Liver (tissue), 9 donors: Measurements from ENCODE around the gene UGCG. TPM values are rescaled to one million over a fixed set of nuclear protein-coding genes. Genes with fewer than 3 reads are reported as not detected.
"Not testable (repeated sequence)": the region's sequence is repeated elsewhere in the genome, so short reads cannot be mapped to it uniquely, and the experiment has no call there.

Source experiments
- DNase-seq: peaks from one replicate; pipeline ENCODE4 v3.0.0-alpha.2; 2017; ENCODE audit warnings: low spot score
- H3K27ac ChIP-seq, 2 donors: one replicate each; pipeline ENCODE4 v1.7.0; 2013; ENCODE audit warnings: inconsistent platforms in 2 of 2, low read length in 2 of 2, control low read depth in 1 of 2, low read depth in 1 of 2, mild to moderate bottlenecking in 1 of 2
- H3K27me3 ChIP-seq, 4 donors: one replicate each; pipeline versions ENCODE4 v1.6.1 to v1.7.0; 2013; ENCODE audit warnings: low read length in 3 of 4, inconsistent platforms in 1 of 4, mild to moderate bottlenecking in 1 of 4, moderate library complexity in 1 of 4; ENCODE audit not compliant: control insufficient read depth in 4 of 4, insufficient read depth in 4 of 4
- H3K36me3 ChIP-seq, 4 donors: one replicate each; pipeline versions ENCODE4 v1.6.1 to v1.7.0; 2013; ENCODE audit warnings: low read length in 3 of 4, mild to moderate bottlenecking in 3 of 4, low read depth in 1 of 4, moderate library complexity in 1 of 4; ENCODE audit not compliant: control insufficient read depth in 4 of 4, insufficient read depth in 3 of 4
- H3K4me1 ChIP-seq, 4 donors: one replicate each; pipeline versions ENCODE4 v1.6.1 to v1.7.0; 2013; ENCODE audit warnings: low read length in 3 of 4, mild to moderate bottlenecking in 3 of 4, moderate library complexity in 1 of 4; ENCODE audit not compliant: control insufficient read depth in 4 of 4, insufficient read depth in 4 of 4
- H3K4me3 ChIP-seq, 3 donors: one replicate each; pipeline versions ENCODE4 v1.6.1 to v1.7.0; 2013; ENCODE audit warnings: low read length in 3 of 3, control low read depth in 1 of 3, low read depth in 1 of 3, mild to moderate bottlenecking in 1 of 3
- H3K9ac ChIP-seq, 2 donors: one replicate each; pipeline ENCODE4 v1.7.0; 2013; ENCODE audit warnings: low read length in 2 of 2, mild to moderate bottlenecking in 2 of 2, moderate library complexity in 2 of 2, control low read depth in 1 of 2, low read depth in 1 of 2
- H3K9me3 ChIP-seq, 4 donors: one replicate each; pipeline versions ENCODE4 v1.6.1 to v1.7.0; 2013; ENCODE audit warnings: low read length in 3 of 4; ENCODE audit not compliant: control insufficient read depth in 4 of 4
- EGR1 ChIP-seq, 2 donors: IDR thresholded peaks; 2 replicates each; pipeline ENCODE4 v1.6.1; 2016 to 2018; ENCODE audit warnings: antibody characterized with exemption in 2 of 2, low read depth in 2 of 2
- FOXA1 ChIP-seq: IDR thresholded peaks from 2 replicates; pipeline ENCODE4 v1.6.1; 2016; ENCODE audit warnings: antibody characterized with exemption
- FOXA2 ChIP-seq: IDR thresholded peaks from 2 replicates; pipeline ENCODE4 v1.6.1; 2016; ENCODE audit warnings: antibody characterized with exemption
- GABPA ChIP-seq, 2 donors: IDR thresholded peaks in 1 of 2; conservative IDR thresholded peaks in 1 of 2; 2 replicates each; pipeline ENCODE4 v1.6.1; 2016; ENCODE audit warnings: antibody characterized with exemption in 2 of 2, mild to moderate bottlenecking in 1 of 2, moderate library complexity in 1 of 2
- HNF4A ChIP-seq, 2 donors: conservative IDR thresholded peaks; 2 replicates each; pipeline ENCODE4 v1.6.1; 2016; ENCODE audit warnings: antibody characterized with exemption in 2 of 2, mild to moderate bottlenecking in 2 of 2
- HNF4G ChIP-seq: IDR thresholded peaks from 2 replicates; pipeline ENCODE4 v1.6.1; 2016; ENCODE audit warnings: antibody characterized with exemption
- JUND ChIP-seq, 2 donors: IDR thresholded peaks; 2 replicates each; pipeline ENCODE4 v1.6.1; 2016; ENCODE audit warnings: antibody characterized with exemption in 2 of 2
- NR2F2 ChIP-seq: IDR thresholded peaks from 2 replicates; pipeline ENCODE4 v1.6.1; 2016; ENCODE audit warnings: antibody characterized with exemption
- RAD21 ChIP-seq, 2 donors: IDR thresholded peaks; 2 replicates each; pipeline ENCODE4 v1.6.1; 2016; ENCODE audit warnings: antibody characterized with exemption in 2 of 2, mild to moderate bottlenecking in 2 of 2
- RXRA ChIP-seq, 2 donors: IDR thresholded peaks; 2 replicates each; pipeline ENCODE4 v1.6.1; 2017 to 2018; ENCODE audit warnings: antibody characterized with exemption in 2 of 2, mild to moderate bottlenecking in 1 of 2
- SP1 ChIP-seq: IDR thresholded peaks from 2 replicates; pipeline ENCODE4 v1.6.1; 2018; ENCODE audit warnings: antibody characterized with exemption, mild to moderate bottlenecking
- TAF1 ChIP-seq: conservative IDR thresholded peaks from 2 replicates; pipeline ENCODE4 v1.6.1; 2016; ENCODE audit warnings: antibody characterized with exemption, mild to moderate bottlenecking
- YY1 ChIP-seq: IDR thresholded peaks from 2 replicates; pipeline ENCODE4 v1.6.1; 2016; ENCODE audit warnings: antibody characterized with exemption, mild to moderate bottlenecking
- WGBS: extraction: QIAGEN DNeasy Blood & Tissue Kit; methylation state at CpG from one replicate; pipeline ENCODE4 v1.1.7; 2013; 5-methylcytosine and 5-hydroxymethylcytosine counted together
- polyA plus RNA-seq, 2 donors: library from polyadenylated mRNA; stranded (reverse) in 1 of 2; unstranded in 1 of 2; fragments of 200-250 nt in 1 of 2; fragments of >200 nt in 1 of 2; fragmentation: Nextera tagmentation in 1 of 2; extraction: Ambion mirVana in 1 of 2; gene quantifications; one replicate each; pipeline versions ENCODE4 v1.2.1 to v1.2.3, GENCODE V29; 2013 to 2015
- total RNA-seq, 2 donors: library from RNA; depleted of rRNA; stranded (reverse); fragments of >200 nt; gene quantifications; one replicate each; pipeline ENCODE4 v1.2.3, GENCODE V29; 2014
- TF ChIP-seq, protein P1 (sequence below): IDR thresholded peaks from 2 replicates; pipeline ENCODE4 v1.6.1; 2016; ENCODE audit warnings: antibody characterized with exemption
- TF ChIP-seq, protein P2 (sequence below): IDR thresholded peaks from 2 replicates; pipeline ENCODE4 v1.6.1; 2016; ENCODE audit warnings: antibody characterized with exemption
- TF ChIP-seq, protein P3 (sequence below): IDR thresholded peaks from 2 replicates; pipeline ENCODE4 v1.6.1; 2016; ENCODE audit warnings: antibody characterized with exemption, mild to moderate bottlenecking
- TF ChIP-seq, protein P4 (sequence below): IDR thresholded peaks from 2 replicates; pipeline ENCODE4 v1.6.1; 2016; ENCODE audit warnings: antibody characterized with exemption
- donor health status: healthy.
- donor health status: healthy.
- donor health status: healthy.
- donor health status: healthy.
- donor health status: healthy.

Gene UGCG
- total and polyA plus RNA-seq, 4 donors = 5.2 to 44.2 (median 12.0) TPM

DNA sequence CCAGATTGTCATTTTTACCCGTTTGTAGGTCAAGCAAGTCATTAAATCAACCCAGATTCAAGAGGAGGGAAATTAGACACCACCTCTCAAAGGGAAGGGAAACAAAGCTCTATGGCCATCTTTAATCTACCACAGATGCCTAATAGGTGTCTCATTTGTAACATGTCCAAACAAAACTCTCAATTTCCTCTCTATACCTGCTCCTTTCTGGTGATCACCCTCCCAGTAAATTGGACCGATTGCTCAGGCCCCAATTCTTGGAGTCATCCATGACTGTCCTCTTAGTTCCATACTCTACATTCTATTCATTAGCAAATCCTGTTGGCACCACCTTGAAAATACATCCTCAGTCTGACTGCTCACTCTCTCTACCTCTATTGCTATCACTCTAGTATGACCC lies 22.1 kb upstream of the UGCG start:
- DNase-seq = no peak
- H3K27ac ChIP-seq = no peak overlapping the region
- H3K4me3 ChIP-seq = no peak overlapping the region
- H3K9ac ChIP-seq = no peak overlapping the region
- H3K4me1 ChIP-seq = no peaks in the 10 kb centered on the region
- no peak for TF ChIP-seq NR2F2
- no peak for TF ChIP-seq SP1
- no peak for TF ChIP-seq EGR1 (IDR thresholded peaks at IDR 0.05; ENCODE audit: low read depth in 2 of 2)
- TF ChIP-seq FOXA1 = no peak
- TF ChIP-seq RAD21 (IDR thresholded peaks at IDR 0.05) = no peak
- TF ChIP-seq, protein P1, sequence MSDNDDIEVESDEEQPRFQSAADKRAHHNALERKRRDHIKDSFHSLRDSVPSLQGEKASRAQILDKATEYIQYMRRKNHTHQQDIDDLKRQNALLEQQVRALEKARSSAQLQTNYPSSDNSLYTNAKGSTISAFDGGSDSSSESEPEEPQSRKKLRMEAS = no peak
- TF ChIP-seq RXRA (IDR thresholded peaks at IDR 0.05) = no peak
- TF ChIP-seq, protein P2, sequence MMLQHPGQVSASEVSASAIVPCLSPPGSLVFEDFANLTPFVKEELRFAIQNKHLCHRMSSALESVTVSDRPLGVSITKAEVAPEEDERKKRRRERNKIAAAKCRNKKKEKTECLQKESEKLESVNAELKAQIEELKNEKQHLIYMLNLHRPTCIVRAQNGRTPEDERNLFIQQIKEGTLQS = no peak
- no peak for TF ChIP-seq JUND (IDR thresholded peaks at IDR 0.05)
- no peaks in the 10 kb centered on the region for H3K27me3 ChIP-seq
- H3K9me3 ChIP-seq = no peaks in the 10 kb centered on the region
- WGBS = 93% methylated on average over 2 of the region's 2 CpGs
- H3K36me3 ChIP-seq = no peaks in the 10 kb centered on the region

DNA sequence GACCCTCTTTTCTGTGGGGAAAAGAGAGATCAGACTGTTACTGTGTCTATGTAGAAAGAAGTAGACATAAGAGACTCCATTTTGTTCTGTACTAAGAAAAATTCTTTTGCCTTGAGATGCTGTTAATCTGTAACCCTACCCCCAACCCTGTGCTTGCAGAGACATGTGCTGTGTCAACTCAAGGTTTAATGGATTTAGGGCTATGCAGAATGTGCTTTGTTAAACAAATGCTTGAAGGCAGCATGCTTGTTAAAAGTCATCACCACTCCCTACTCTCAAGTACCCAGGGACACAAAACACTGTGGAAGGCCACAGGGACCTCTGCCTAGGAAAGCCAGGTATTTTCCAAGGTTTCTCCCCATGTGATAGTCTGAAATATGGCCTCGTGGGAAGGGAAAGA lies 21.3 kb upstream of the UGCG start:
- 89% methylated on average over 1 of the region's 1 CpG for WGBS
- H3K4me1 ChIP-seq, H3K27ac ChIP-seq, H3K4me3 ChIP-seq, DNase-seq, H3K36me3 ChIP-seq, H3K9ac ChIP-seq, H3K27me3 ChIP-seq, H3K9me3 ChIP-seq: not testable (repeated sequence)

DNA sequence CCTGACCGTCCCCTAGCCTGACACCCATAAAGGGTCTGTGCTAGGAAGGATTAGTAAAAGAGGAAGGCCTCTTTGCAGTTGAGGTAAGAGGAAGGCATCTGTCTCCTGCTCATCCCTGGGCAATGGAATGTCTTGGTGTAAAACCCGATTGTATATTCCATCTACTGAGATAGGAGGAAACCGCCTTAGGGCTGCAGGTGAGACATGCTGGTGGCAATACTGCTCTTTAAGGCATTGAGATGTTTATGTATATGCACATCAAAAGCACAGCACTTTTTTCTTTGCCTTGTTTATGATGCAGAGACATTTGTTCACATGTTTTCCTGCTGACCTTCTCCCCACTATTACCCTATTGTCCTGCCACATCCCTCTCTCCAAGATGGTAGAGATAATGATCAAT lies 20.9 kb upstream of the UGCG start:
- not testable (repeated sequence) for H3K4me3 ChIP-seq, H3K4me1 ChIP-seq, H3K27ac ChIP-seq, H3K27me3 ChIP-seq, H3K9ac ChIP-seq, H3K36me3 ChIP-seq, H3K9me3 ChIP-seq, DNase-seq
- 96% methylated on average over 3 of the region's 3 CpGs for WGBS

DNA sequence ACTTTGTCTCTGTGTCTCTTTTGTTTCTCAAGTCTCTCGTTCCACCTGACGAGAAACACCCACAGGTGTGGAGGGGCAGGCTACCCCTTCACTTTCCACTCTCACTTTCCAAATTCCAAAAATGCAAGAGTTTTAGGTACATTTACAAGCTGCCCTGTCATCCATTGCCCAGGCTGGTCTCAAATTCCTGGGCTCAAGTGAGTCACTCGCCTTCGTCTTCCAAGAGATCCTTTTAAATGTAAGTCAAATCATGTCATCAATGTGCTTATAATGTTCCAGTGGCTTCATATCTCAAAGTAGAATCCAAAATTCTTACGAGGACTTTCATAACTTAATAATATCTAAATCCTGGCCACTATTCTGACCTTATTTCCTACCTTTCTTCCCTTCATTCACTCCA lies 20.4 kb upstream of the UGCG start:
- no peak overlapping the region for H3K9ac ChIP-seq
- 98% methylated on average over 5 of the region's 5 CpGs for WGBS
- no peak overlapping the region for H3K4me3 ChIP-seq
- no peaks in the 10 kb centered on the region for H3K4me1 ChIP-seq
- H3K27ac ChIP-seq = no peak overlapping the region
- H3K27me3 ChIP-seq = no peaks in the 10 kb centered on the region
- H3K9me3 ChIP-seq = no peaks in the 10 kb centered on the region
- no peak for TF ChIP-seq TAF1
- TF ChIP-seq, protein P3, sequence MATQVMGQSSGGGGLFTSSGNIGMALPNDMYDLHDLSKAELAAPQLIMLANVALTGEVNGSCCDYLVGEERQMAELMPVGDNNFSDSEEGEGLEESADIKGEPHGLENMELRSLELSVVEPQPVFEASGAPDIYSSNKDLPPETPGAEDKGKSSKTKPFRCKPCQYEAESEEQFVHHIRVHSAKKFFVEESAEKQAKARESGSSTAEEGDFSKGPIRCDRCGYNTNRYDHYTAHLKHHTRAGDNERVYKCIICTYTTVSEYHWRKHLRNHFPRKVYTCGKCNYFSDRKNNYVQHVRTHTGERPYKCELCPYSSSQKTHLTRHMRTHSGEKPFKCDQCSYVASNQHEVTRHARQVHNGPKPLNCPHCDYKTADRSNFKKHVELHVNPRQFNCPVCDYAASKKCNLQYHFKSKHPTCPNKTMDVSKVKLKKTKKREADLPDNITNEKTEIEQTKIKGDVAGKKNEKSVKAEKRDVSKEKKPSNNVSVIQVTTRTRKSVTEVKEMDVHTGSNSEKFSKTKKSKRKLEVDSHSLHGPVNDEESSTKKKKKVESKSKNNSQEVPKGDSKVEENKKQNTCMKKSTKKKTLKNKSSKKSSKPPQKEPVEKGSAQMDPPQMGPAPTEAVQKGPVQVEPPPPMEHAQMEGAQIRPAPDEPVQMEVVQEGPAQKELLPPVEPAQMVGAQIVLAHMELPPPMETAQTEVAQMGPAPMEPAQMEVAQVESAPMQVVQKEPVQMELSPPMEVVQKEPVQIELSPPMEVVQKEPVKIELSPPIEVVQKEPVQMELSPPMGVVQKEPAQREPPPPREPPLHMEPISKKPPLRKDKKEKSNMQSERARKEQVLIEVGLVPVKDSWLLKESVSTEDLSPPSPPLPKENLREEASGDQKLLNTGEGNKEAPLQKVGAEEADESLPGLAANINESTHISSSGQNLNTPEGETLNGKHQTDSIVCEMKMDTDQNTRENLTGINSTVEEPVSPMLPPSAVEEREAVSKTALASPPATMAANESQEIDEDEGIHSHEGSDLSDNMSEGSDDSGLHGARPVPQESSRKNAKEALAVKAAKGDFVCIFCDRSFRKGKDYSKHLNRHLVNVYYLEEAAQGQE = no peak
- TF ChIP-seq SP1 = no peak
- no peak for TF ChIP-seq RAD21 (IDR thresholded peaks at IDR 0.05)
- no peak for TF ChIP-seq RXRA (IDR thresholded peaks at IDR 0.05)
- no peak for TF ChIP-seq HNF4G
- no peak for TF ChIP-seq NR2F2
- no peak for TF ChIP-seq GABPA (IDR thresholded peaks at IDR 0.05 in 1 of 2, conservative IDR thresholded peaks at IDR 0.05 in 1 of 2)
- TF ChIP-seq YY1 = no peak
- TF ChIP-seq, protein P4, sequence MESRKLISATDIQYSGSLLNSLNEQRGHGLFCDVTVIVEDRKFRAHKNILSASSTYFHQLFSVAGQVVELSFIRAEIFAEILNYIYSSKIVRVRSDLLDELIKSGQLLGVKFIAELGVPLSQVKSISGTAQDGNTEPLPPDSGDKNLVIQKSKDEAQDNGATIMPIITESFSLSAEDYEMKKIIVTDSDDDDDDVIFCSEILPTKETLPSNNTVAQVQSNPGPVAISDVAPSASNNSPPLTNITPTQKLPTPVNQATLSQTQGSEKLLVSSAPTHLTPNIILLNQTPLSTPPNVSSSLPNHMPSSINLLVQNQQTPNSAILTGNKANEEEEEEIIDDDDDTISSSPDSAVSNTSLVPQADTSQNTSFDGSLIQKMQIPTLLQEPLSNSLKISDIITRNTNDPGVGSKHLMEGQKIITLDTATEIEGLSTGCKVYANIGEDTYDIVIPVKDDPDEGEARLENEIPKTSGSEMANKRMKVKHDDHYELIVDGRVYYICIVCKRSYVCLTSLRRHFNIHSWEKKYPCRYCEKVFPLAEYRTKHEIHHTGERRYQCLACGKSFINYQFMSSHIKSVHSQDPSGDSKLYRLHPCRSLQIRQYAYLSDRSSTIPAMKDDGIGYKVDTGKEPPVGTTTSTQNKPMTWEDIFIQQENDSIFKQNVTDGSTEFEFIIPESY = no peak
- no peak for TF ChIP-seq FOXA2
- no peak for TF ChIP-seq FOXA1
- no peak for TF ChIP-seq EGR1 (IDR thresholded peaks at IDR 0.05; ENCODE audit: low read depth in 2 of 2)
- TF ChIP-seq, protein P2 = no peak
- TF ChIP-seq, protein P1 = no peak
- no peak for TF ChIP-seq HNF4A (conservative IDR thresholded peaks at IDR 0.05)
- TF ChIP-seq JUND (IDR thresholded peaks at IDR 0.05) = no peak
- no peak for DNase-seq
- H3K36me3 ChIP-seq = no peaks in the 10 kb centered on the region
